Ecto neural progenitor cell (in vitro differentiated cells): Measurements from ENCODE around the gene PDE4D.

ENCODE experiments used
- DNase-seq: peaks from one replicate; pipeline ENCODE4 v3.0.0-alpha.2; 2018; ENCODE audit warnings: low spot score

PDE4D gene

DNA sequence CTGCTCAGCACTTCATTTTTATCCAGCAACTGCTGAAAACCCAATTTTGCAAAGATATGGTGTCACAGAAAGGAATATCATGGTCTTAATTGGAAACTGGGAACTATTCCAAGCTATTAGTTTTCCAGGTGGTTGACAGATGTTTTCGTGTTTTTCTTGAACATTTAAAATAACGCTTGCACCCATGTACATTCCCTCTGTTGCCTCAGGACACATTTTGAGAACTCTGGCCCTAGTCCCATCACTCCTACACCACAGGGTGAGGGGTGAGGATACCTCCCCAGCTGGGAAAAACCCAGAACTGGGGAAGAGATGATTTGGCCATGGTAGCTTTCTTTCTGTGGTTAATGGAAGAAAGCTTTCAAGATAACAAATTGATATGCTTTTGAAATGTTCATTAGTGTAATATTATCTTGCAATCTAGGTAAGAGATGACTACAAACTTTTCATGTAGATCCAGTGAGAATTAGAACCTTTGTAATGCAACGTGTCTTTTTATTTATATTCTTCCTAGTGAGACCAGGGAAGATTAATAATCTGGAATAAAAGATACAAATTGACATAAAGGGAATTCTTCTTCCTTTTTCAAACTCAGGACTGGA, 683.7 kb downstream of the PDE4D start:
- no peak for DNase-seq

DNA sequence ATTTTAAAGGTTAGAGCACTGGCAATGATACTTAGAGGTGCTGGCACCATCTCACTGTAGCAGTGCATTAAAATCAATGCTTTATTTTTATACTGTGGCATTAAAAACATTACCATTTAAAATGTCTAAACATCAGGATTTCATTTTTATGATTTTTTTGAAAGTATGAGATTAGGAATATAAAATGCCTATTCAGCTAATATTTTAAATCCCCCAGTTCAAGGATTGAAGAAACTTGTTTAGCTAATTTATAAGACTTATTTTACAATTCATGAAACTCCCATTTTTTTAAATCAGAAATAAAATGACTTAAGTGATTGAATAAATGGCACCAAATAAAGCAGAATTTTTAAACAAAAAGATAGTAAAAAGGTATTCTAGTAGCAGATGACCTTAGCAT, 685.1 kb downstream of the PDE4D start:
- no peak for DNase-seq

DNA sequence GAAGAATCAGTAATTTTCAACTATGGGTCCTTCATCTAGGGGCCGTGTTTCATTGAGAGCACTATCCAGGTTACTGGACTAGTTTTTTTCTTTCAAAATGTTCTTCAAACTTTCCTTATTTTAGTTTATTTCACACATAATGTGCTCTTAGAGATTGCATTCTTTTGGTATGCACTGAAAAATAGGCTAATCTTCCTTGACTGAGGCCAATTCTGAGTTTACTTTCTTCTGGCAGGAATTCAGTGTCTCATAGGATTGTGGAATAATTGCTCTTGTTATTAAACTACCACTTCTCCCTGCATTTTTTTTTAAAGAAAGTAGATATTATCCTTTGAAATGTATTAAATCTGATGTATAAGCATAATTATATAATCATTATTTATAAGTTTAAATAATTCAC, 686.1 kb downstream of the PDE4D start:
- no peak for DNase-seq

DNA sequence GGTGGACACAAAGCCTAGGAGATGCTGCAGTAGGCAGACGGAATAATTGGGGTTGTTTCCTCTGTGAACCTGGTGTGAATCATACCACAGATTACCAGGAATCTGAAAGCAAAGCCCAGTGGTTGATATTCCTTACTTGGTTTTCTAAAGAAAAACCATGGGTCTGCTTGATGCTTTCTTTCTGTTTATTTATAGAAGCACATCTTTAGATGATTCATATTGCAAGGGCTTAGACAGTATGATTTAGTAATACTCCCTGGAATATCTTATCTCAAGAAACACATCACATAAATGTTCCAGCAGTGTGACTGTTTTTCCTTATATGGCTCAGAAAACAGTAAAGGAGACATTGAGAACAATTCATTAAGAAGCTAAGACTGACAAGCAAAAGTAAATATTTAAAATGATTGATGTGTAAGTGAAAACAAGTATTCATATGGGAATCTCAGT, 687.4 kb downstream of the PDE4D start:
- DNase-seq: no peak

DNA sequence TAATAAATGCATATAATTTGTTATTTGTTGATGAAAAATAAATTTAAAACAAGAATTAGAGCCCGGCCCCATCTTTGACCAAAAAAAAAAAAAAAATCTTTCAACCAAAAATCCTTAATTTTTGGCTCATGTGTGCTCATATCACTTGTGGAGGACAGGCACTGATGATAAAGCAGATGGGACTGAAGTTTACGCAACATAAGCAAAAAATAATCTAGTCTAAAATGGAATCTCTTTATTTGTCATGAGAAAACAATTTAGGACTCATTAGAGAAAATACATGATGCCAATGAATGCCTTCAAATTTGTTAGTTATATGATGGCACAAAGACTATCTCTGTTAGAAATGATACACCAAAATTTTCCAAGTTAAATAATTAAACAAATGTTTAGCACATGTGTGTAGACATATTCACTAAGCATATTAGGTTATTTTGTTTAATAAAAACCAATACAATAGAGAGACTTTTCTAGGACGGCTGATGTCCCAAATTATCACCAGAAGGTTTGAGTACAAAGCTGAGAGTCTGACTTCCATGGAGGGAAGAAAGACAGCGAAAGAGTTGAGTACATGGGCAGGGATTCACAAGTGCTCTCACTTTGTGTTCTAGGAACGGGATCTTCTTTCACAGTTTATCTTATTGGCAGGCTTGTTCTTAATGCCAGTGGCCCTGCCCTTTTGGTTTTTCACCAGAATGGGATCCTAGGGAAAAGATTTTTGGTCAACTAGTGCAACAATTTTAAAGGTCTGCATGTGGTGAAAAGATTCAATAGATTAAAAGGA, 689.2 kb downstream of the PDE4D start:
- no peak for DNase-seq

DNA sequence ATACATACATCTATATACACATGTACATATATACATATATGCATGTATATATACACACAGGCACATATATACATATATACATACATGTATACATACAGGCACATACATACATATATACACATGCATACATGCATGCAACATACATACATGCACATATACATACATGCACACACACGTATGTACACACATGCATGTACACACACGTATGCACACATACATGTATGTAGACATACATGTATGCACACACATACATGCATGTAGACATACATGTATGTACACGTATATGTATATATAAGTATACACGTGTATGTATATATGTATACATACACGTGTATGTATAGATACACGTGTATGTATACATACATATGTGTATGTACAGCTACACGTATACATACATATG, 693.7 kb downstream of the PDE4D start:
- no peak for DNase-seq

DNA sequence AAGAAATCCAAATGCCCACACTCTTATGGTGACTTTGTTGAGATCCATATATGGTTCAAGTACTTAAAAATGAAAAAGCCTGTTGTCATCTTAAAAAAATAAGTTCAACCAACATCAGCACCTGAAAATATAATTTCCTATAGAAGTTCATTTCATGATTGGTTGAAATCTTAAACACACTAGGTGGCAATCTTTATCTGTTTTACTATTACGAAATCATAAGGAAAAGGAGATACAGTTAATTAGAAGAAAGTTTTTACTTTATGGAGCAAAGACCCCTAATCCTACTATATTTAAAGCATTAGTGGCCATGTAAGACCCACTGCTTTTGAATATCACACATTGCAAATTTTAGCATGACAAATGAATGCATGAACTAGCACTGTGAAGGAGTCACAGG, 694.7 kb downstream of the PDE4D start:
- no peak for DNase-seq

DNA sequence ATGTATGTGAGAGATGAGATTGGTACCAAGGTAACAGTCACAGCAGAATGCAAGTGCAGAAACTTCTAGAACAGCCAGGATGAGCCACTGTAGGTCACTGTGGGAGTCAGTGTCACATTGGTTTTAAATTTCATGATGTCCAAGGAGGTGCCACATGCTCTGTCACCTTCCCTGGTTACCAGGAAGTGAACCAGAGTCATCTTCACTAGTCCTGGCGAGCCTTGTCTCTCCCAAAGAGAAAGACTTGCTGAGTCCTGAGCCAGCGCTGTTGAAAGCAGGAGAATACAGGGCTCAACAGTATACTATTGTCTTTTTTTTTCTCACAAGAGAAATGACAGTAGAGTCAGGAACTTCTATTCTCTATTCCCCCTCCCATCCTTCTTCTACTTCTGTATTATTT, 695.2 kb downstream of the PDE4D start:
- no peak for DNase-seq

DNA sequence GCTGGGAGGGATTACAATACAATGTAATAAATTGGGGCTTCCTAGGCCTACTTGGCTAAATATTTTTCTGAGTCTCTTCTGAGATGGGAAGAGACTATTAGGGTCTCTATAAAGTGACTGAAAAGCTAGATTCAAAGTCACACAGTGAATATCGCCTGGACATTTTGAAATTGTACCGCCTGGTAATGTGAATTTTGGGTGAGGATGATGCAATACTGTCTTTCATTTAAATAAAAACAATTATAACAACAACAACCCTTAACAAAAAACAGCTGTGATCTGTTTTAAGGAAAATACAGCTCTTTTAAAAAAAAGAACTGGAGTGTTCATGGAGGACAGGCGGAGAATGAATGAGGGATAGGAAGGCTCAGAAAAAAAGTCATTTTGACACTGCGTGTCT, 695.6 kb downstream of the PDE4D start:
- no peak for DNase-seq

DNA sequence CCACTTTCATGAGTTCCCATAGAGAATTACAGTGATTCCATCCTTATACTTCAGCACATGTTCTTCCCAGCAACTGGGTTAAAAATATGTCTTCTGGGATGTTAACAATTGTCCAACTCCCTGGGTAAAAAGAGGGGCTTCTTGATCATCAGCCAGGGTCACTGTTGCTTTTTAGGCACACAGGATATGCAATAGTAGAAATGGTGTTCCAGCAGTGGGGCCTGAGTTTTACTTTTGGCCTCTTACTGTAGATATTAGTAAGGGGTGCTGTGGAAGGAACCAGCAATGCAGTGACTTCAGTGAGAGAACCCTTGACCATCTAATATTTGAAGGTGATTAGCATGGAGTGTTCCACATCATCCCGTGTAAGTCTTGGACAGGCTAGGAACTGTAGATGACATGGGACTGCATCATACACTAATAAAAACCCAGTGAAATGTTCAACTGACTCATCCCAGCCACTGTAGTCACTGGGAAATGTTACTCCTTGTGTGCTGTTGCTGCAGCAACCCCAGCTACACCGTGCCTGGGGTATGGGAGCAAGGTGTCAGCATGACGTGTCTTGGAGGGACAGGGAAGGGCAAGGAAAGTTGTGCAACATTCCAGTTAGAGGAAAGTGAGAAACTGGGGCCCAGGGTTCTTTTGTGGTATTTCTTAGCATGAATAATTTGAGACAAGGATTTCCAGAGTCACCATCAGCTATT, 699.8 kb downstream of the PDE4D start:
- no peak for DNase-seq

DNA sequence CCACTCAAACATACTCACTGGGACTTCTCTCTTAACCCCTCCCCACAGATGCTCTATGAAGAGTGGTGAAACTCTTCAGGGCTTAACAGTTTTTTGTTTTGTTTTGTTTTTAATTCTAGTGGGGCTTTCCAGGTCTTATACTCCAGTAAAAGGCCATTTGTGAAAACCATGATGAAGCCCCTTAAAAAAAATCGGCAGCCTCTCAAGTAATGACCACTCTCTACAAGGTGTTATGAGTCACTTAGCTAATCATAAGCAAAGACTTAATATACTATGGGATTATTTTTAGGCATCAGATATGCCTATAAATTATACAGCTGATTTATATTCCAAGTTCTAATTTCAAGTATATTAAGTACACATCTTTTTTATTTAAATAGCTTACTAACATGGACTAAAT, 702.8 kb downstream of the PDE4D start:
- no peak for DNase-seq

DNA sequence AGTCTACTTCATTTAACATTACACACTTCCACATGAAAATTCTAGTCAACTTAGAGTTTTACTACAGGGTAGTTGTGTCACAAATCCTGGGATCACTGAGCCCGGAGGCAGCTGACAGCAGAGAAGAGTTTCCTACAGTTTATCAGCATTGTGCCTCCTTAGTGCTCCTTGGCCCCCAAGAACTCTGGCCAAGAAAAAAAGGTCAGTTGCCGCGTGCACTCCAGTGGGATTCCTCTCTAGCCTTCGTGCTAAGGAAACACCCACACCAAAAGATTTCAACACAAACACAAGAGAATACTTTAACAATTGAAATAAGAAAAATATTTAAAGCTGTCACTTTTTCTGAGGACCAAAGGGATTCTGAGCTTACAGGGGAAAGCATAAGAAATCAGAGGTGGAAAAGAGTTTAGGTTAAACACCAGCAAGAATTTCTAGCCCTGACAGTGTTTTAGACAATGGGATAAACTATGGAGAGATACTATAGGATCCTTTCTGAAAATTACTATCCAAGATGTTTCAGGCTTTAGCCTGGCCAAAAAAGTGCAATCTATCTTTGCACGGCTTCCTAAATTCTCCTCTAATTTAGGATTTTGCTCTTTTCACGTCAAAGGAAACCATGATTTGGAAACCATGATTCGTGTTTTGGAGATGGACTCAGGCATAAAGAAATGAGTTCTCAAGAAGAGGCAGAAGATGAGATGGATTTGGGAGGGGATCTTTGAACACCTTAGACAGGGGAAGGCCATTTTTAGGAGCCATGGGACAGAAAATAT, 703.9 kb downstream of the PDE4D start:
- DNase-seq: no peak

DNA sequence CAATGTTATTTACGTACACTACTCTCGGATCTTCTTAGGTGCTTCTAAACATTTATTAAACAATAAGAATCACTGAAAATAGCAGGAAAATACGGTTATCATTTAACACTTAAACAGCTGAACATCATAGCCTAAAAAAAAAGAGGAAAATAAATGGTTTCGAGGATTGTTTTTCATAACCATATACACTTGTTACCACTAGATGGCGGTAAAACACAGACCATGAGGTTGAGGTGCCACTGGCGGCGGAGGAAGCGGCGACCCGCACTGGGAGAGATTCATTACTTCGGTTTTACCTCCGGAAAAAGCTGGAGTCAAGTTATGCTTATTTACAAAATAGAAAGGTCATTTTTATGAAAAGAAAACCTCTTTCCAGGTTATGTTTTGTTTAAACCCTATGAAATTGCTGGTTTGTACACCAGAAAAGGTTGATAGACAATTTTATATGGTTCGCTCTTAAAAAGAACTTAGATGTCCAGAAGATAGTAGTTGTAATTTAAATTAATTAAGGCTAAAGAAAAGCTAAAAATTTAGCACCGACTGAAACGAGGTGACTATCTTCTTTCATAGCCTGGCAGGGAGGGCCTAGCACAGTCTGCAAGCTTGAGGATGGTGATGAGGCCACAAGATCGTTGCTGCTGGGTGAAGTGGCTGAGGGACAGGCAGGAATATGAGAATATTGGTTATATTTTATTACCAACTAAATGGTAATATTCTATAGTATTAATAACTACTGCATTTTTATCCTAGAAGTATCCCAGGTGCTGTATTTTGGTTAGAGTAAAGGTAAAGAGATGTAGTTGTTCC, 704.9 kb downstream of the PDE4D start:
- peak; percentile 69 for DNase-seq

DNA sequence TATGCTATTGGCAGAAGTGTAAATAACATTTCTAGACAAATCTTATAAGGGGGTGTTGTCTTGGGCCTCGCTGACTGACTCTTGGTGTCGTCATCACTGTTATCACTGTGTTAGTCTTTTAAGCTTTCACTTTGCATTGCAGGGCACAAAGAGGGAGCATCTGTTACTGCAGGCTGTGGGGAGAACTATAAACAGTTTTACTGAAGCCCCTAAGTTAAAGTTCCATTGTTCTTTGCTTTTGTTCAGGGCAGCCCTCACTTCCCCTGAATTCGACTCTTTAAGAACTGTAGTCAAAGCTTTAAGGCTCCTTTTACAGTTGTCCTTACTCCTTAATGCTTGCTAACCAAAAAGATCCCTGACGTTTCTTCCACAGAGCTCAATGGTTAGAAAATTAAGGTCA, 705.7 kb downstream of the PDE4D start:
- DNase-seq: no peak

DNA sequence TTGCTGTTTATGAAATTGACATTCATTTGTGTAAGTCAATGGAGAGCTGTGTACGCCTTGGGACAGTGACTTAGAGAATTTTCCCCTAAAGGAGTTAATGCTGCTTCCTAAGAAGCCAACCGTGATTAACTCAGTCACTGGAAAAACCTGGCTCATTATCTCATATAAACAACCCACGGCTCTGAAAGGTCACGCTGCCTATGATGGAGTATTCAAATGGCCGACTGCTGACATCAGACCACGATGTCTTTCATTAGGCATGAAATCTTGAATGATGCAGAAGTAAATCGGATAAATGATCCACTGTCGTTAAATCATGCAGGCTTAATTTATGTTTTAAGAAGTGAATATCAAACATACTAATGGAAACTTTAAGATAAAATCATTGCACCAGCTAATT, 706.9 kb downstream of the PDE4D start:
- no peak for DNase-seq

DNA sequence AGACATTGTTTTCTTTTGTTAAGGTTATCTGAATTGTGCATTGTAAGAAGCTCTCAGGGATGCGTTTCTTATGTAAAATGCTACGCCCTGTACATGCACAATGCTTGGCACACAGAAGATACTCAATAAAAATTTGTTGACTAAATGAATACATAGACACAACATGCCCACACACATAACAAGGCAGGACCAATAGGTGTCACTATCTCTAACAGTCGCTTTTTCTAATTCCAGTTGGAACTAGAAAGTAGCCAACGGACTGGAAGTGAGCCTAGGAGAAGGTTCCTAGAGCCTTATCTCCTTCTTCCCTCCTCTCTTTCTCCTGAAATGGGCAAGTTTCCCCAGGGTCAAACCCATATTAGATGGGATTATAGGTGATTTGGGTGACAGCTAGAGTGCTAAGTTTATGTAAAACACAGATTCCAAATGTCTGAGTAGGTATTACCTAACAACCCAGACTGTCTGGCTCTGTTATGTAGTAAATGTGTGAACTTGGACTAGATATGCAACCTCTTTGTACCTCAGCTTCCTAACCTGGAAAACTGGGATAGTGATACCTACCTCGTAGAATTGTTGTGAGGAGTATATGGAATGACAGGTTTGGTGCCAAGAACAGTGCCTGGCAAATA, 707.7 kb downstream of the PDE4D start:
- DNase-seq: no peak

DNA sequence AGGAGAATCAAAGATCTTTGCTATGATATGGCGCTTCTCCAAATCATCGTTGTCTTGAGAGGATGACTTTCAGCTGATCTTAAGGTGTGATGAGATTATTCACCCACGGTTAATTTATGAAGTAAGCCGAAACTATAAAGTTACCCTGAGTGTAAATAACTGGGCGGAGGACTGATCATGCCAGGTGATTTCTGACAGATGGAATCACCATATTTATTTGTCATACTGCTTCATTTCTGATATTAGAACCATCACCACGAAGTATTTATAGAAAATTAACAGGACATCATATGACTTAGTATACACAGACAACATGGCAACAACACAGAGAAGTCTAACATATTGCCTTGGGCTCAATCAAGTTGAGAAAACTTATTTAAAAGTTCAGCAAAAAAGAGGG, 708.8 kb downstream of the PDE4D start:
- DNase-seq: no peak

DNA sequence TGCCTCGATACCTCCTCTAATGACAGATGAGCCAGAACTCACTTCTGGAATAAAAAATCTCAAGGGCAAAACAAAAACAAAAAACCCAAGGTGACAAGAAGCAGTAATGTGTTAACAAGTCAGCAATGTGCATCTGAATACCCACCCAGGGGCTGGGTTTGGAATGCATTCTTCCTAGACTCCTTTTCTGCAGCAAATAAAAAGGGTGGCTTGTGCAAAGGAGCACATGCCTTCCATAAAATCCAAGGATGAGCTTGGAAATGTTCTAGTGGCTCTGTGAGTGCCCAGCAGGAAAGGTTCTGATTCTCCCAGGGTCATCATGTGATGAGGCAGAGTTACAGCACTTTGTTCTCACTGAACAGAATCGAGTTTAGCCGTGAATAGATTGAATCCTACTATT, 710.8 kb downstream of the PDE4D start:
- DNase-seq: no peak

DNA sequence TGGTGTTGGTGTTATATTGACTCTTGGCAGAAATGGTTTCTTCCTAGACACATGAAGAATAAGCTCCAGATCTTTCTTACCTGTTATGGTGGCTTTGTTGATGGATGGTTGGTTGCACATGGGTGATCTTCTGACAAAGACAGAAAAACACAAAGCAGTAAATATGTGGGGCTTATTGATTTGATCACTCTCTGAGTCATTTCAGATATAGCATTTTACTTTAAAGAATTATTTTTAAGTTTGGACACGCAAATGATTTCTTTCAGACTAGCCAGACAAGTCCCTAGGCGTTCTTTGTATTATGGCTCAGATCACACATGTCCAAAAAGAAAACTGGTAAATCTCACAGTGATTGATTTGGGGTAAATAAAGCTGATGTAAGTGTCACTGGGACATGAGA, 713.0 kb downstream of the PDE4D start:
- DNase-seq: no peak

DNA sequence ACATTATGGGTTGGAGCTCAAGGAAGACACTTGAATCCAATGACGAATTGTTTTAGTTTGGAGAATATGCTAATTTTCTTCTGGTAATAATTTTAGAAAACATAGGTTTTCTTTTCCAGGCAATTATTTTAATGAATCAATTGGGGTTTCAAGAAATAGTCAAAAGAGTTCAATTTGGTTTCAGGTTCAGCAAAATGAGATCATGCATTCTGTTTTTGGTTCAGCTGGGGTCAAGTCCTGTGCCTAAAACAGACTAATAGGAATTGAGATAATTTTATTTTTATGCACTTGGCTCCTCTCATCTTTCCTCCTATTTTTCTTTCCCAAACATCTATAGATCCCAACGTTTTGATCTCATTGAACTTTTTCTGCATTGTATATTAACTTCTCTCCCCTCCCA, 713.8 kb downstream of the PDE4D start:
- DNase-seq: no peak

DNA sequence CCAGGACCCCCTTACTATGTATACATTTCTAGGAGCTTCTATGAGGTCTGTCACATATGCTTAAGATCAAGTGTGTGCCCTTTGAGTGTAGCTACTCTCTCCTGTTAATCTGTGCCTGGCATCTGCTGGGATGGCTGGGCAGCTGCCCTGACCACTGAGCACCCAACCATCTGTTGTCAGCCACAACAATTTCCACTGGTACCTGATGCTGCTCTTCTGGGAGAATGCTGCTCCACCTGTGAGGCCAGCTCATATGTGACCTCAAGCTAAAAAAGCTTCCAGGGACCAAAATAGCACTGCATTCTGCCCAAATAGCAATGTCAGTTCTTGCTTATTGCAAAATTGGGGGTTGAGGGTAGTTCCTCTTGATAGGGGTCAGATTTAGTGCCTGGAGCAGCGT, 715.0 kb downstream of the PDE4D start:
- DNase-seq: no peak
